NCI-H345 treated with DMSO at 0.1 percent for 48 hours (cell line): ENCODE data around the gene PANK4.
"Not testable (repeated sequence)": the region's sequence is repeated elsewhere in the genome, so short reads cannot be mapped to it uniquely, and the experiment has no call there.

Source experiments
- DNase-seq: peaks from one replicate; lab custom pipeline; 2025; ENCODE audit not compliant: unreplicated experiment; lab: John Stamatoyannopoulos, UW

The PANK4 gene

DNA sequence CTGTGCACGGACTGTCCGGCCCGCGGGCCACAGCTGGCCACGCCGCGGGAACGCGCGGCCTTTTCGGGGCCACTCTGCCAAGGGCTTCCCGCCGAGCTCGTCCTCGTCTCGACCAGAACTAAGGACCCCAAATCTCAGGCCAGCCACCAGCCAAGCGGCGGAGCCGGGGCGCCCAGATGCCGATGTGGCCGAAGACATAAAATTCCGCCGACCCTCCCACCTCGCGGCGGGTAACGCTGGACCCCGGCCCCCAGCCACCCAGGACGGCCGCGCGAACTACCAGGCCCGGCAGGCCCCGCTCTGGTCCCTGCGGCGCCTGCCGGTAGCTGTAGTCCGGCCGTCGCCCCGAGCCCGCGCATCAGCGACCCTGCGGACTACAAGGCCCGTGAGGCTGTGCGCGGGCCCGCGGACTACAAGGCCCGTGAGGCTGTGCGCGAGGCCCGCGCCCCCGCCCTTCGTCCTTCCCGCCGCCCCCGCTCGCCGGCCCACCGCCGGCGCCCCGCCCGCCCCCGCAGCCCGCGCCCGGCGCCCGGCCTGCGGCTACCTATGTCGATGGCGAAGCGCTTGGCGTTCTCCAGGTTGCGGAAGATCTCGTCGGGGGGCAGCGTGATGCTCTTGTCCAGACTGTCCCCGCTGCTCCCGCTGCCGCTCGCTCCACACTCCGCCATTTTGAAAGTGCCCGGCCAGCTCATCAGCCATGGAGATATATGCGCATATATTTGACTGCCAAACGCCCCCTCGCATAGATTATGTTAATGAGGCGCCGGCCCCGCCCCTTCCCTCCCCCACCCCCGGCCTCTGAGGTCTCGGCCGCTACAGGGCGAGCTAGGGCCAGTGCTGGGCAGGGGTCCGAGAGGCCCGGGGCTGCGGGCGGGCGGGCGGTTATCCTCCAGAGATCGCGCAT, at the start of gene PANK4:
Gene PANK4, minus strand, starts transcription at position 677 of the 904 bp plus-strand sequence. Its CDS starts 9 bp downstream, at position 668.
- DNase-seq, result peak; percentile 68

GRCh38 chr1:2574350-2574749, 48.0 kb upstream of the PANK4 start:
- DNase-seq, result no peak

DNA sequence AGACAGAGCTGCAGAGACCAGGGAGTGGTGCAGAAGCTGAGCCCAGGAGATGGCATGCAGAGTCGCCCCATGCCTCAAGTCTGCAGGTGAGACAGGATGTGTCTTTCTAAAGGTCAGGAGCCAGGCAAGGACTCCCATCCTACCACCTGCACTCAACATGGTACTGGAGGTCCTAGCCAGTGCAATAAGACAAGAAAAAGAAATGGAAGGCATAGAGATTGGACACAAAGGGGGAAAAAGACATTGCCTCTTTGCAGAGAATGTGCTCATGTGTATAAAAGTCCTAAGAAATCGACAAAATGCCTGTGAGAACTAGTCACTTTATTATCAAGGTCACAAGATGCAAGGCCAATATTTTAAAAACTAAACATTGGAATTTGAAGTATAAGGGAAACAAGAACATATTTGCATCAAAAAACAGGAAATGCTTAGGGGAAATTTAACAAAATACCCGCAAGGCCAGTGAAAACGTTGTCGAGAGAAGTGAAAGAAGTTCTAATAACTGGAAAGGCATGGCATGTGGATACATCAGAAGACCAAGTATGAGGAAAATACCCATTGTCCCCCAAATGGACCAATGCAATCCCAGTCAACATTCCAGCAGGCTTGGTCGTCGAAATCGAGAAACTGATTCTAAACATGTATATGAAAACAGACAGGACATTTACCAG, 47.0 kb upstream of the PANK4 start:
- no peak for DNase-seq

DNA sequence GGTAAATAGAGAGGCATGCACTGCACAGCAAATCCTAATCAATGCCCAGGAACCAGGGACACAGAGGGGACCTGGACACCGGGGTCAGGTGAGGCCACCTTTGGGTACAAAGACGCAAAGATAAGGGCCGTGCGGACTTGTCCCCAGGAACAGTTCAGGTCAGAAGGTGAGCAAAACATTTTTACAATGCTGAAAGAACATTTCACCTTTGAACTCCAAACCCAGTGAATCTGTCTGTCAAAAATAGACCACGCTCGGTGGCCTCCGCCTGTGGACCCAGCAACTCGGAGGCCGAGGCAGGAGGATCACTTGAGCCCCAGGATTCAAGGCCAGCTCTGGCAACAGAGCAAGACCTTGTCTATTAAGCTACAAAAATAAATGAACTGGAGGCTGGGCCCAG, 45.0 kb upstream of the PANK4 start:
- DNase-seq, result no peak

GRCh38 chr1:2570332-2570731, 43.9 kb upstream of the PANK4 start:
- DNase-seq, result no peak

GRCh38 chr1:2569703-2570102, 43.3 kb upstream of the PANK4 start:
- not testable (repeated sequence) for DNase-seq

- no peak for DNase-seq
These were observed 42.7 kb upstream of the PANK4 start for GRCh38 chr1:2569060-2569459.

GRCh38 chr1:2568187-2568816, 41.9 kb upstream of the PANK4 start:
- DNase-seq, result not testable (repeated sequence)

GRCh38 chr1:2567083-2567679, 40.8 kb upstream of the PANK4 start:
- DNase-seq, result no peak

DNA sequence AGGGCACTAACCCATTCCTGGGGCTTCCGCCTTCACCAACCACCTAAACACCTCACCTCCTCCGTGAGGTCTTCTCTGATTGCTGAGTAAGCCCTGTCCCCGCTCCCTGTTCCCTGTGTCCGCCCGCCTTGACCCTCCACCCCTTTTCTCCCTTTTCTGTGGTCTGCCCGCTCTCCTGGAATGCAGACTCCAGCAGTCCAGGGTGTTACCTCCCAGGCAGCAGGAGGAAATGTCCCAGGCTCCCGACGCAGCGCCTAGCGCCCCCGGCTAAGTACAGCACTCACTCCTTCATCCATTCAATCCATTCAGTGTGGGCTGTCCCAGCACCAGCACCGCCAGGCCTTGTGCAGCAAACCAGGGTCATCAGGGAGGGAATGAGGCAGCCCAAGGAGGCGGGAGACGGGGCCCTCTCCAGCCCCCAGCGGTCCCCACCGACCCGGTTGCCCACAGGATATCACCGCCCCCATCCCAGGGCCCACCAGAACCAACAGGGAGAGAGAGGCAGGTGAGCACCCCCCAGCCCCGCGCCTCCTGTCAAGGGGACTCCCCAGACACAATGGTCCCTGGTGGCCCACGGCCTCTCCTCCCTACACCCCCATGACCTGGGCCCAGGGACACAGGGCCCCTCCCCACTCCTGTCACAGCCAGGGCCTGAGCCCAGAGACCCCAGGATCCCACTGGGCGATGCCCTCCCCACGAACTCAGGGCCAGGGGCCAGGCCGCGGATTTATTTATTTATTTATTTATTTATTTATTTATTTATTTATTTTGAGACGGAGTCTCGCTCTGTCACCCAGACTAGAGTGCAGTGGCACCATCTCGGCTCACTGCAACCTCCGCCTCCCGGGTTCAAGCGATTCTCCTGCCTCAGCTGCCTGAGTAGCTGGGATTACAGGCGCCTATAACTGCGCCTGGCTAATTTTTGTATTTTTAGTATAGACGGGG, 40.0 kb upstream of the PANK4 start:
- no peak for DNase-seq

- DNase-seq, result peak; percentile 52
These were observed 38.5 kb upstream of the PANK4 start for GRCh38 chr1:2564815-2565374.

DNA sequence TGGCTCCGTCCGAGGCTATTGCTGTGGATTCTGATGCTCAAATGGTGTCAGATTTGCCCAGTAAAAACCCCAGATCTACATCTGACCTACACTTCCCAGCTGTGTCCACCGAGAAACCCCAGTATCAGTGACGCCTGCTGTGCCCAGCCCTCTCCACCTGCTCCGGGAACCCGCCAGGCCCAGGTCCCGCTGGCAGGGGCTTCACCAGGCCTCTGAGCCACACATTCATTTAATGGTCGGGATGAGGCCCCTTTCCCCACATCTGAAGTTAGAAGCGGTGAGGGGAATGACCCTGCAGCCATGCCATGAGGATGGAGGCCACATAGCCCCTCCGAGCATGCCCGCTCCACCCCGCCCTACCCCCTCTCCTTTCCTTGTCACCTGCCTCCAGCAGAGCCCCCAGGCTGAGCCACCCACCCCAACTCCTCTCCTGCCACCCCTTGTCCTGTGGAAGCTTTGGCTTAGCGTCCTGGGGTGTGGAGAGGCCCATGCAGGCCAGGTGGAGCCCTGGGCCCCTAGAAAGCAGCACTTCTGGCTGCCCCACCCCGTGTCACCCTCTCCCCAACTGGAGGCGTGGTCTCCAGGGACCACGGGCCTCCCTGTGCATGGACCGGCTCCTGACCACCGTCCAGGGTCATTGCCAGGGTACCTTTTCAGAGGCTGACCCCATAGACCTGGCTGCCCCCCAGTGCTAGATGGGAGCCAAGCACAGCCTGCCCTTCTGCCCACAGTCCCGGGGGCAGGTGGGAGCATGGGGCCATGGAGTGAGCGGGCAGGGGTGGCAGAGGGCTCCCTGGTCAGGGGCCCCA, 37.8 kb upstream of the PANK4 start:
- no peak for DNase-seq

- no peak for DNase-seq
These were observed 36.8 kb upstream of the PANK4 start for GRCh38 chr1:2563205-2563604.

GRCh38 chr1:2561898-2562895, 35.8 kb upstream of the PANK4 start:
- DNase-seq, result no peak

DNA sequence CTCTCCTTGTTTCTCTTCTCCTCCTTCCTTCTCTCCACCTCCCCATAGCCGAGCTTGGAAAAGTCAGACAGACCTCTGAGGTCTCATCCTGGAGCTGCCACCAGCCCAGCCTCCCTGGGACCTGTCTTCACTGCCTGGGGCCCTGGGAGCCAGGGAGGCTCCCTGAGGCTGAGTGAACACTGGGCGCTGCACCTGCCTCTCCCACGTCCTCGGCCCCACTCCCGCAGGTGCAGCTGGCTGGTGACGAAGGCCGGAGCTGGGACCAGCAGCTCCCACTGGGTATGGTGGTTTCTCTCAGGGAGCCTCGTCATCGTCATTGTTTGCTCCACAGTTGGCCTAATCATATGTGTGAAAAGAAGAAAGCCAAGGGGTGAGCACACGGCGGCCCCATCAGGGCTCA, 35.0 kb upstream of the PANK4 start:
- DNase-seq, result no peak

- no peak for DNase-seq
These were observed 34.1 kb upstream of the PANK4 start for GRCh38 chr1:2560299-2561073.
